GM18909 (cell line): ENCODE results near the gene CD3G.
"Not testable (repeated sequence)": the region's sequence is repeated elsewhere in the genome, so short reads cannot be mapped to it uniquely, and the experiment has no call there.

Experiments used
- ATAC-seq: cut with Tn5 transposase; IDR thresholded peaks from one replicate; pipeline ENCODE4 v1.9.1; 2021; ENCODE audit warnings: mild to moderate bottlenecking; ENCODE audit not compliant: unreplicated experiment, poor library complexity

The CD3G gene

GRCh38 chr11:118373263-118373662, 29.1 kb downstream of the CD3G start:
- ATAC-seq, result no peak

GRCh38 chr11:118373871-118374270, 29.7 kb downstream of the CD3G start:
- no peak for ATAC-seq

- ATAC-seq, result no peak
Observed at GRCh38 chr11:118374729-118375128, 30.6 kb downstream of the CD3G start.

- ATAC-seq, result no peak
Observed at GRCh38 chr11:118375978-118376377, 31.8 kb downstream of the CD3G start.

GRCh38 chr11:118379497-118379896, 35.4 kb downstream of the CD3G start:
- no peak for ATAC-seq

- no peak for ATAC-seq
Observed at GRCh38 chr11:118380571-118380970, 36.4 kb downstream of the CD3G start.

GRCh38 chr11:118382954-118383353, 38.8 kb downstream of the CD3G start:
- no peak for ATAC-seq

GRCh38 chr11:118383657-118384056, 39.5 kb downstream of the CD3G start:
- no peak for ATAC-seq

GRCh38 chr11:118396097-118396501, 52.0 kb downstream of the CD3G start:
- no peak for ATAC-seq

- no peak for ATAC-seq
Observed at GRCh38 chr11:118397448-118397847, 53.3 kb downstream of the CD3G start.

- peak; percentile 49 for ATAC-seq
Observed at GRCh38 chr11:118398791-118399559, 54.8 kb downstream of the CD3G start.

GRCh38 chr11:118401151-118401879, 57.2 kb downstream of the CD3G start, which contains the start of gene ATP5MG:
ATP5MG (plus strand) TSS chr11:118401606; CDS start chr11:118401666, 60 bp downstream.
- peak; percentile 67 for ATAC-seq

GRCh38 chr11:118401880-118402590, 57.9 kb downstream of the CD3G start:
- no peak for ATAC-seq

GRCh38 chr11:118402594-118402993, 58.5 kb downstream of the CD3G start:
- not testable (repeated sequence) for ATAC-seq
